HG03175 (cell line): ENCODE data around the gene YIF1B.

Experiments
- ATAC-seq: cut with Tn5 transposase; IDR thresholded peaks from one replicate; pipeline ENCODE4 v1.9.1; 2021; ENCODE audit warnings: mild to moderate bottlenecking, moderate library complexity; ENCODE audit not compliant: unreplicated experiment

Gene YIF1B

DNA sequence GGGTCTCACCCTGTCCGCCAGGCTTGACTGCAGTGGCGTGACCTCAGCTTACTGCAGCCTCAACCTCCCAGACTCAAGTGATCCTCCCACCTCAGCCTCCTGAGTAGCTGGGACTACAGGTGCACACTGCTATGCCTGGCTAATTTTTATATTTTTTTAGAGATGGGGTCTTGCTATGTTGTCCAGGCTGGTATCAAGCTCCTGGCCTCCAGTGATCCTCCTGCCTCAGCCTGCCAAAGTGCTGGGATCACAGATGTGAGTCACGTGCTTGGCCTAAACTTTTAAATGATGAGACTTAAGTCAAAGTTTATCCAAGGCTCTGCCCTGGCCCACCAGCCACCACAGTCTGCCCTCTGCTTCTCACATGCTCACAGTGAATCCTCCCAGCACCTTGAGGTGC is 9.5 kb downstream of the YIF1B start:
- ATAC-seq = no peak

DNA sequence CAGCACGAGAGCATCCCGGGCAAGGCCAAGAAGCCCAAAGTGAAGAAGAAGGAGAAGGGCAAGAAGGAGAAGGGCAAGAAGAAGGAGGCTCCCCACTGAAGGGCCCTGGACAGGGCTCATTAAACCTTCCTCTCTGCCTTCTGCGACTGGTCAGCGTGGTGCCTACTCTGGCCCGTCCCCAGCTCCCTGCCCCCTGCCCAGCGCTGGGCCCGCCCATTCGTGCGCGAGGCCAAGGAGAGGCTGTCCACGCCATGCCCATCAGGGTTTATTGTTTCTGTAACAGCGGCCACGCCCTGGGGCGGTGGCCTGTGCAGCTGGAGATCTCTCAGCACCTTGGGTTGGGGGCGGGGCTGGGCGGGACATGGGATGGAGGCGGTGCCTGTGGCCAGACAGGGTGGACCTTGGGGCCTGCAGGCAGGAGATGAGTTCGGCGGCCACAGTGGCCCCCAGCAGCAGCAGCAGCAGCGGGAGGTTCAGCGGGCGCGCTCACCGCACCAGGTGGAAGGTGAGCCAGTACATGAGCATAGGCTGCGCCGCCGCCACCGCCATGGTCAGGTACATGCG is 10.8 kb downstream of the YIF1B start:
- no peak for ATAC-seq

DNA sequence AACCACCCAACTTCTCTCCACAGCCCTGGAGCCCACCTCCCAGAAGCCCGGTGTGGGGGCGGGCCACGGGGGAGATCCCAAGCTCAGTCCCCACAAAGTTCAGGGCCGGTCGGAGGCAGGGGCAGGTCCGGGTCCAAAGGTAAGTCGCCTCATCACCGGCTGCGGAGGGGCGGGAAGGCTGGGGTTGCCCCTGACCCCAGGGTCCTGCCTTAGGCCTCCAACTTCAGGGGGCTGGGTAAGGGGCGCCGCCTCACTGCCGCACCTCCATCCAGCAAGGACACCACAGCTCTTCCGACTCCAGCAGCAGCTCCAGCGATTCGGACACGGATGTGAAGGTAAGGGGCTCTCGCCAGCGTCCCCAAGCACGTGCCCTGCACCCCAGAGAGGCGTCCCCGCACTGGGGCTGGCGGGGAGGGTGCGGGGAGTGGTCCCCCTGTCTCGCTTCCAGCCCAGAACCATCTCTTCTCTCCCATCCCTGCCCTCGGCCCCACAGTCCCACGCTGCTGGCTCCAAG is 11.3 kb downstream of the YIF1B start:
- no peak for ATAC-seq

DNA sequence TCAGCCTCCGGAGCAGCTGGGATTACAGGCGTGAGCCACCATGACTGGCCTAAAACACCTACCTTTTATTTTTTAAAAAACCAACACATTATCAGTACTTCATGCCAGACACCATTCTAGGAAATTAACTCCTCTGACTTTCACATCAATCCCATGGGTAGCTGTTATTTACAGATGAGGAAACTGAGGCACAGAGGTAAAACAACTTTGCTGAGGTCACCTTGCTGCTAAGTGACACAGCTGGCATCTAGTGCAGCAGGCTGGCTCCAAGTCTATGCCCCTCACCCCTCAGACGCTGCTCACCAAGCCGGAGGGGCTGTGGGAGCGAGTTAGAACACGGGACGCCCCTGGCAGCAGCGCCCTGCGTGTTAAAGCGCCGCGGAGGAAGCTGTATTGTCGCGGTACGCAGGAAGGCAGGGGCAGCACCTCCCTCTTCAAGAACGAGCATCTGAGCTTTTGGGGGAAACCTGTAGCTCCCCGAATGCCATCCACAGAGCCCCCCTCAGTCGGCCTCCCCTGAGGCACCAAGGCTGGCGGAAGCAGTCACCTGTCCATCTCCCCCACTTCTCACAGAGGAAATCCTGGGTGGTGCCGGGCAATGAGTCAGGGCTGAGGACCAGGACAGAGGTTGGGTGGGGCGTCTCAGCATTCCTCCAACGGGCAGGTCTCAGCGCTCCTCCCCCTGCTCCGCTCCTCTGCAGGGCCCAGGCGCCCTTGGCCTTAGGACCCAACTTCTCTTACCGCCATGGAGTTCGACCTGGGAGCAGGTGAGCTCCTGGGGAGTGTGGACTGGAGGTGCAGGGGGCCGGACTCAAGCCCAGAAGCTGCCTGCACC is 12.0 kb downstream of the YIF1B start, which contains the start of gene C19orf33:
Gene C19orf33, plus strand, starts transcription at position 735 of the 835 bp plus-strand sequence. Its CDS starts 11 bp downstream, at position 746.
- ATAC-seq = no peak

- ATAC-seq = no peak
These were observed 16.7 kb downstream of the YIF1B start for GRCh38 chr19:38298821-38299680.

GRCh38 chr19:38294090-38294489 is 21.7 kb downstream of the YIF1B start:
- no peak for ATAC-seq

DNA sequence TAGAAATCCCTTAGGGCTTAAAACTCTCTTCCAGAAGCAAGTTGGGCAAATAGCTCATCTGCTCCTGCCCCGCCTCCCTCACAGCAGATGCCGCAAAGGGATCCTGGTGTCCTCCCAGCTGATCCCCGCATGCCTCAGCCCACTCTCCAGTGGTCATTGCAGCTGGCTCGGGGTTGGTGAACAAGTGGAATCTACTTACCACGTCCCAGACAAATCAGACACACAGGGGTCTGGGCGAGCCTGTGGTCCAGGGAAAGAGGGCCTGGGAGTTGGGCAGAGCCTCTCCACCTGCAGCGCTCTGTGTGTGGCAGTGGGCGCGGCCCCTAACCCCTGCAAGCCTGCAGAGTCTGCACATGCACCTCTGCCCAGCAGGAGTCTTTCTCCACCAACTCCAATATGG is 22.5 kb downstream of the YIF1B start:
- ATAC-seq = no peak

DNA sequence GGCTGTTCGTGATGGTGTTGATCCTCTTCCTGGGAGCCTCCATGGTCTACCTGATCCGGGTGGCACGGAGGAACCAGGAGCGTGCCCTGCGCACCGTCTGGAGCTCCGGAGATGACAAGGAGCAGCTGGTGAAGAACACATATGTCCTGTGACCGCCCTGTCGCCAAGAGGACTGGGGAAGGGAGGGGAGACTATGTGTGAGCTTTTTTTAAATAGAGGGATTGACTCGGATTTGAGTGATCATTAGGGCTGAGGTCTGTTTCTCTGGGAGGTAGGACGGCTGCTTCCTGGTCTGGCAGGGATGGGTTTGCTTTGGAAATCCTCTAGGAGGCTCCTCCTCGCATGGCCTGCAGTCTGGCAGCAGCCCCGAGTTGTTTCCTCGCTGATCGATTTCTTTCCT is 23.9 kb downstream of the YIF1B start:
- no peak for ATAC-seq

GRCh38 chr19:38290631-38291147 is 25.1 kb downstream of the YIF1B start:
- no peak for ATAC-seq

DNA sequence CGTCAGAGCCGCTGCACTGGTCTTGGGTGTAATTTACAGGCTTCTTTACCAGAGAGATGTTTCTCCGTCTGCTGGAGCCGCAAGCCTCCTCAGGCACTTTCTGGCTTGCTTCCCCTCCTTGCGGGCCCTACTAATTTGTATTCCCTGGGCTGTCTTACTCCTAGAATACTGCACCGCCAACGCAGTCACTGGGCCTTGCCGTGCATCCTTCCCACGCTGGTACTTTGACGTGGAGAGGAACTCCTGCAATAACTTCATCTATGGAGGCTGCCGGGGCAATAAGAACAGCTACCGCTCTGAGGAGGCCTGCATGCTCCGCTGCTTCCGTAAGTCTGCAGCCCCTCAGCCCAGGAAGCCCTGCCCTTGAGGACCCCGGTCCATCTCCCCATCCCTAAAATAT is 25.8 kb downstream of the YIF1B start:
- ATAC-seq = no peak

GRCh38 chr19:38288123-38288855 is 27.5 kb downstream of the YIF1B start:
- no peak for ATAC-seq

GRCh38 chr19:38287604-38288003 is 28.1 kb downstream of the YIF1B start:
- ATAC-seq = no peak

GRCh38 chr19:38285567-38285966 is 30.2 kb downstream of the YIF1B start:
- ATAC-seq = no peak

GRCh38 chr19:38284422-38284821 is 31.3 kb downstream of the YIF1B start:
- no peak for ATAC-seq

- ATAC-seq = no peak
These were observed 32.5 kb downstream of the YIF1B start for GRCh38 chr19:38283271-38283670.

DNA sequence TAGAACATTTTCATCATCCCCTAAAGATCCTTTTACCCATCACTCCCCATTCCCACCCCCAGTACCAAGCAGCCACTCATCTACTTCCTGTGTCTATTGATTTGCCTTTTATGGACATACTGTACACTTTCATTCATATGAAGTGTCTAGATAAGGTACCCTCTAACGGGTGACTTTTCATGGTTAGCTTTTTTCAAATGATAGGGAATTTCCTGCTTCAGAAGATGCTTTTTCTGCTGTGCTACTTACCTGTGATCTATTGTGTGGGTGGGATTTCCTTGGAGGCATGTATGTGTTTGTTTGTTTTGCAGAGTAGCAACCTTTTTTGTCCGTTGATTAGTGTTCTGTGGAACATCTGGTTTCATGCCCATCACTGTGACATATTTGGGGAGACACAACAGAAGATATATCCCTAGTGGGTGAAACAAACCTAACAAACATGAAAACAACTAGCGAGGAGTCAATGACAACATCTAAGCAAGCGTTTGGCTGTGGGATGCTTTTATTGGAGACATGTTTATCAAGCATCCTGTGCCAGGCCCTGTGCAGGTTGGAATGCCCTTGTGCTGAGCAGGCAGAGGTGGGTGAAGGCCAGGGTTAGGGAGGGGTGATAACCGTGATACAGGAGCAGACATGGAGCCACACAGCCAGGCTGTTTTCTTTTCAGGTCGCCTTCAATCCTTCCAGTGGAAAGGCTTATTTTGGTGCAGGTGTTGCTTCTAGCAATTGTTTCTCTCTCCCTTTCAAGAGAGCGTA is 33.8 kb downstream of the YIF1B start:
- no peak for ATAC-seq

GRCh38 chr19:38280030-38280921 is 35.5 kb downstream of the YIF1B start:
- no peak for ATAC-seq

- no peak for ATAC-seq
These were observed 37.0 kb downstream of the YIF1B start for GRCh38 chr19:38278751-38279150.
